ENCODE measurements around the gene CD1D. TPM values are rescaled to one million over a fixed set of nuclear protein-coding genes. Genes with fewer than 3 reads are reported as not detected.

Gene CD1D
- total RNA-seq, 1 experiment from 2014 or later = not detected

- TF ChIP-seq POLR2AphosphoS5 (IDR thresholded peaks at IDR 0.05; ENCODE audit: low read depth, low read length) (no peak), ELF1 (IDR thresholded peaks at IDR 0.05; ENCODE audit: borderline replicate concordance, low read depth) (no peak), ZNF274 (IDR thresholded peaks at IDR 0.05; ENCODE audit: low read depth, low read length) (no peak), MAX (IDR thresholded peaks at IDR 0.05) (no peak)
Observed at GRCh38 chr1:158200527-158200926, 19.8 kb downstream of the CD1D start (continued).

GRCh38 chr1:158203693-158204457, 23.2 kb downstream of the CD1D start:
- Histone ChIP-seq H3K9me3 (ENCODE audit: control insufficient read depth in 1 of 2, insufficient read depth in 1 of 2, low read depth in 1 of 2, low read length in 2 of 2) (no peaks in the 10 kb centered on the region), H3K79me2 (ENCODE audit: insufficient read depth, low read length) (no peaks in the 10 kb centered on the region), H3K4me3 (replicated peaks in 1 of 2; ENCODE audit: low read depth in 1 of 2, low read length in 2 of 2) (no peak overlapping the region), H3K27ac (ENCODE audit: low read depth, low read length) (no peak overlapping the region), H3K4me1 (ENCODE audit: control insufficient read depth in 1 of 2, insufficient read depth in 2 of 2, low read length in 2 of 2) (no peaks in the 10 kb centered on the region), H4K20me1 (ENCODE audit: insufficient read depth) (no peaks in the 10 kb centered on the region), H3K27me3 (ENCODE audit: insufficient read depth, low read length) (peaks cover 10% of the 10 kb centered on the region; the same call in 1 of the 2 replicates), H3K9ac (ENCODE audit: low read length) (no peak overlapping the region), H2AFZ (ENCODE audit: low read depth, low read length, poor library complexity, severe bottlenecking) (no peak overlapping the region), H3K36me3 (ENCODE audit: control insufficient read depth in 1 of 2, insufficient read depth in 2 of 2, low read length in 2 of 2) (no peaks in the 10 kb centered on the region), H3K4me2 (ENCODE audit: low read length) (no peak overlapping the region), H3K9me2 (ENCODE audit: insufficient read depth) (no peaks in the 10 kb centered on the region)
- BruUV-seq (replicated peaks) = no TSS peak
- ATAC-seq (peak; percentile 97), DNase-seq (ENCODE audit: low read depth, low spot score) (peak; percentile 69)
- ChIA-PET POLR2A (no interaction called here), CTCF (interaction anchor here (0.9 to 2.4 kb wide), 12 partner anchors 8 to 869 kb away, joined by 3 to 15 read pairs (median 3); partner anchors contain the start of gene CD1D), RAD21 (ENCODE audit: low non-redundant PET in 1 of 2, low total read pairs in 2 of 2, uncharacterized antibody in 2 of 2, unreplicated experiment in 2 of 2) (no interaction called here)
- TF ChIP-seq REST (IDR thresholded peaks at IDR 0.05; ENCODE audit: low read depth) = no peak
- TF ChIP-seq CEBPB (IDR thresholded peaks at IDR 0.05; ENCODE audit: low read depth) = no peak
- TF ChIP-seq CTCF (IDR thresholded peaks at IDR 0.05 in 2 of 3, conservative IDR thresholded peaks at IDR 0.05 in 1 of 3; ENCODE audit: borderline replicate concordance in 1 of 3, insufficient read depth in 1 of 3, low read depth in 2 of 3, low read length in 2 of 3) = peak; percentile 54 to 76 (median 70); a peak in 5 of 6 replicates
- TF ChIP-seq RAD21 (IDR thresholded peaks at IDR 0.05; ENCODE audit: low read depth) = peak; percentile 68
- TF ChIP-seq ELF1 (IDR thresholded peaks at IDR 0.05; ENCODE audit: borderline replicate concordance, low read depth) = no peak
- intact Hi-C loops (cut with micrococcal nuclease) = loop anchor here (1.0 to 5.0 kb wide), 3 partner anchors 123 to 869 kb away; no protein-coding TSS in a partner anchor

Measured in HCT116 (cell line).